HG02884 (cell line): ENCODE measurements around the gene RAD51B.
"Not testable (repeated sequence)": the region's sequence is repeated elsewhere in the genome, so short reads cannot be mapped to it uniquely, and the experiment has no call there.

ENCODE experiments used
- ATAC-seq: cut with Tn5 transposase; IDR thresholded peaks from one replicate; pipeline ENCODE4 v1.9.1; 2021; ENCODE audit warnings: mild to moderate bottlenecking, moderate library complexity; ENCODE audit not compliant: unreplicated experiment

The RAD51B gene

DNA sequence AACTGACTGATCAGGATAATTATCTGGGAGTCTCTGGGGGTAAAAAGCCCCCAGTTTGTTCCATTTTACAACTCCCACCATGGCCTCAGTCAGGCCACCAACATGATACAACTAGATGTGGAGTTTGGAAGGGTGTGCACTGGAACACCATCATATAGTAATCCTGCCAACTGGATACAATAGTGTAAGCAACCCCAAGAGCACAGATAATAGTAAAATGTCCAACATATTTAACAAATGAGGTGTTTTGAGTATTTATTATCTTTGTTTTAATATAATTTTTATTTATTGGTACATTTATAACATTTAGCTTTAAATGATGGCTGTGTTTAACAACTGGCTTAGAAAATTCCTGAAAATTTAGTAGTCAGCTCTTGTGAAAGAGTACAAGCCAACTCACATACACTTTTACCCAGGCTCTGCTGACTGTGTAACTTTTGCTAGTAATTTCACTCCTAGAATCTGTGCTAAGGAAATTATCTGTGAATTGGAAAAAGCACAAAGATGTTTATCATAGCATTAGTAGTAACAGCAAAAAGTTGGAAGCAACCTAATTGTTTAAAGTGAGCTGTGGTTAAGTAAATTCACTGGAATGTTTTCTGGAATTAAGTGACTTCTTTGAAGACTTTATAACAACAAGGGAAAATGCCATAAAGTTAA, 196.8 kb downstream of the RAD51B start:
- no peak for ATAC-seq

DNA sequence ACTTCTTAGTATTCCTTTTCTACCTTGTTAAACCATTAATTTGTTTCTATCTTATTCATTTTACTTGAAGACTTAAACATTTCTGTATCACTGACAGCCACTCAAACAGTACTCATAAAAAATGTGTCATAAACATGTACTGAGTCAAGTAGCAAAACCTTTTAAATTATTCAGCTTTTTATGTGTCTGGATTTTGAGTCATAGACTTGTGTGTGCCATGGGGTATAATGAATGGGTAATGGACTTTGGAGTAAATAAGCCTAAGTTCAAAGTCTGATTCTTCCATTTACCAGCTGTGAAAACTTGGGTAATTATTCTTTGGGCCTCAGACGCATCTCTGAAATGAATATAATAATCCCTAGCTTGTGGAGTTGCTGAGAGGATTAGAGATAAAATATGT, 199.0 kb downstream of the RAD51B start:
- ATAC-seq, result no peak

DNA sequence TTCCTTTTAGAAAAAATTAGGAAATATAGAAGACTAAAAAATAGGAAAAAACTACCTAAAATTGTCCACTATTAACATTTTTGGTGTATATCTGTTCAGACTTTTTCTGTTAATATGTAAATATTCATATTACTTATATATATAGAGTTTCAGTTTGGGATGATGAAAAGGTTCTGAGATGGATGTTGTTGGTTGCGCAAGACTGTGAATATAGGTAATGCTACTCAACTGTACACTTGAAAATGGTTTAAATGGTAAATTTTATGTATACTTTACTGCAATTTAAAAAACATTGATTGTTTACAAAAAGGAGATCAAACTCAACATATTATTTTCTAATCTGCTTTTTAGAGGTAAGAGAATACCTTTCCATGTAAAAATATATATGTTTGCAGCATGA, 200.9 kb downstream of the RAD51B start:
- no peak for ATAC-seq

DNA sequence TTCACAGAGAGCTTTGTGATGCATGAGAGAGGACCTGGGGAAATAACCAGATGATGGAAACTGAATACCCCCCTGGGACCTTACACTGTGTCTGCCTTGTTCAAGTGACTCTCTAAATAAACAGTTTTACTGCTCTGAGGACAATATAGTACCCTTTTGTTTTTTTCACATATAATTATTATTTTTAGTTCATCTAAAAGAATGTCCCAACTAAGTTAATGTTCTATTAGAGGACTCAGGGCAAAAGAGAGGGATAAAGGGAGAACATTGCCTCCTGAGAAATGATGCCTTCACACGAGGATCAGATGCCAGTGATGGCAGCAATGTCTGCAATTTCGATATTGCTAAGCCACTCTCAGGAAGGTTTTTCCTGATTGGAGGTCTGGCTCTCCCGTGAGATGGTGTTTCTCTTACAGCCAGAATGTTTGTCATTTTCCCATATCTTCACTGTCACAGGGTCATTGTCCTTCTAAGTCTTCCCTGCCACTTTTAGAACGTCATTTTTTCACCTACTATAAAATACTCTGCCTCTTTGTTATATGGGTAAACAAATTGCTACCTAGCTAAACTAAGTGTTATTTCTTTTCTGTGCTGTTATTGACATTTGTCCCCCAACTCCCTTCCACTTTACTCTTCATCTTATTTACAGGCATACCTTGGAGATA, 201.6 kb downstream of the RAD51B start:
- ATAC-seq, result no peak

DNA sequence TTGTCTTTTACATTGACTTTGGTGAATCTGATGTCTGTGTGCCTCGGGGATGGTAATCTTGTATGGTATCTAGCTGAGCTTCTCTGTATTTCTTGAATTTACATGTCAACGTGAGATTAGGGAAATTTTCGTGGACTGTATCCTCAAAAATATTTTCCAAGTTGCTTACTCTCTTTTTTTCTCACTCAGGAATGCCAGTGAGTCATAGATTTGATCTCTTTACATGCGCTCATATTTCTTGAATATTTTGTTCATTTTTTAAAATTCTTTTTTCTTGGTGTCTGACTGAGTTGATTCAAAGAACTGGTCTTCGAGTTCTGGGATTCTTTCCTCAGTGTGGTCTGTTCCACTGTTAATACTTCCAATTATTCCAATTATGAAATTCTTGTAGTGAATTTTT, 207.7 kb downstream of the RAD51B start:
- ATAC-seq, result no peak

DNA sequence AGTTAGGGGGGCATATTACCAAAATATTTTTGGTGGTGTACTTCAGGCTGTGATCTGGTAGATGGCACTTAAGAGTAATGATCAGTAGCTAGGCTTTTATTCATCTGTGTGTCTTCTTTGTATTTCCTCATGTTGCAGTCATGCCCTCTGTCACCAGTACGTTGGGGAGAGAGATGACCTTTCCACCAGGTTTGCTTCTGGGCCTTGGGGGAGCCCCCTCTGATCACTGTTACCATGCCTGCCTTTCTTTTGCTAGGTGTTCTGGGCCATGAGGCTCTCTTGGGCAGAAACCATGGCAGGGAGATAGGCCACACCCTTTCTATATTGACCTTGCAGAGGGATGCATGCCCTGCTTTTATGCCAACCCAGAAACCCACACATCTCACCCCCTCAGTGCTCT, 208.5 kb downstream of the RAD51B start:
- ATAC-seq, result no peak

GRCh38 chr14:68031011-68031410, 211.4 kb downstream of the RAD51B start:
- ATAC-seq, result not testable (repeated sequence)

DNA sequence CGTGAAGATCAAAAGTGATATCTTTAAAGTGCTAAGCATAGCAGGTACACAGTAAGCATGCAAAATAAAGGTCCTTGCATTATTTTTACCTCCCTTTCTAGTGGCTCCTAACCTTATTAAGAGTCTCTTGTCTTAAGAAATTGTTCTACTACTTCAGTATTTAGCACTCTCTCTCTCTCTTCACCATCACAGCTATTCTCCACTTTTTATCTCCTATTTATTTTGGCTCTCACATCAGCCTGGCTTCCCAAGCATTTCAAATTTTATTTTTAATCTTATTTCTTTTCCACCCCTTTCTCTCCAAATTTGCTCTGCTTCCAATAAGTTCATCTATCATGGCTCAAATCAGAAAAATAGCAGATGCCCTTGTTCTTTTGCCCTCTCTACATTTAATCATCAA, 212.6 kb downstream of the RAD51B start:
- no peak for ATAC-seq

GRCh38 chr14:68033336-68033932, 213.9 kb downstream of the RAD51B start:
- ATAC-seq, result no peak

- ATAC-seq, result no peak
Measured at GRCh38 chr14:68034896-68035295, 215.3 kb downstream of the RAD51B start.

DNA sequence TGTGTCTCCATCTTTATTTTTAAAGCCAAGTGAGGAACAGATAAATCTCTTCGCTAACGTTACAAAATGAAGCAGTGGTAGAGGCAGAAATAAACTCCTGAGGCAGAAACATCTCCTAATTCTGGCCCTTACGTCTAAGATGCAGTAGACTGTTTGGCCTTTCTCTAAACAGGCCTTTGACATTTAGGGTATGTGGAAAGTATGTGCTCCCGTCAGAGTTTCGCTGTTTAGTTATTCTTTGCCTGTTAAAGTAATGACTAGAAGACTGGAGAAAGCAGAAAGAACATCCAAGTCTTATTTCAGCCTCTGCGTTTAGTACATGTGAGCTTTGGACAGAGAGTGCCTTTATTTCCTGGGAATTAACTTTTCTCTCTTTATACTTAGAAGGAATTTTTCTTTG, 216.6 kb downstream of the RAD51B start:
- no peak for ATAC-seq

- no peak for ATAC-seq
Measured at GRCh38 chr14:68039593-68039992, 220.0 kb downstream of the RAD51B start.

- ATAC-seq, result no peak
Measured at GRCh38 chr14:68040633-68041369, 221.2 kb downstream of the RAD51B start.

- no peak for ATAC-seq
Measured at GRCh38 chr14:68041876-68042354, 222.3 kb downstream of the RAD51B start.

- no peak for ATAC-seq
Measured at GRCh38 chr14:68042586-68043210, 223.1 kb downstream of the RAD51B start.

DNA sequence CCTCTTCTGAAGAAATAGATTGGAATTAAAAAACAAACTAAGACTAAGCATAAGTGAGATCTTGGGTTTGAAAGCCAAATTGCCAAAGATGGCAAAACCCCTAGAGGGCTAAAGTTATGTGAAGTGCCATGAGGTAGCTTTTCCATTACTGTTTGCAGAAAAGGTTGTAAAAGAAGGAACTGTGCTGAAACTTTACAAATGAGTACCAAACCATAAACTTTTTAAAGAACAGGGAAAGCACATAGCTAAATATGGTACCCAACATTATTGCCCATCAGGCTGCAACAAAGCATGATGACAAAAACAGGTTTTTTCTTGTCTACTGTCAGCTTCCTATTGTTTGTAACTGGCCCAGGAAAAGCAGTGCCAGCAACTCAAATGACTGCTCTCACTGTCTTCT, 224.2 kb downstream of the RAD51B start:
- no peak for ATAC-seq

- ATAC-seq, result no peak
Measured at GRCh38 chr14:68047906-68048305, 228.3 kb downstream of the RAD51B start.

DNA sequence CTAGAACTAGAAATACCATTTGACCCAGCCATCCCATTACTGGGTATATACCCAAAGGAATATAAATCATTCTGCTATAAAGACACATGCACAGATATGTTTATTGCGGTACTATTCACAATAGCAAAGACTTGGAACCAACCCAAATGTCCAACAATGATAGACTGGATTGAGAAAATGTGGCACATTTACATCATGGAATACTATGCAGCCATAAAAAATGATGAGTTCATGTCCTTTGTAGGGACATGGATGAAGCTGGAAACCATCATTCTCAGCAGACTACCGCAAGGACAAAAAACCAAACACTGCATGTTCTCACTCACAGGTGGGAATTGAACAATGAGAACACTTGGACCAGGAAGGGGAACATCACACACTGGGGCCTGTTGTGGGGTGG, 229.2 kb downstream of the RAD51B start:
- ATAC-seq, result not testable (repeated sequence)

GRCh38 chr14:68050177-68050576, 230.6 kb downstream of the RAD51B start:
- no peak for ATAC-seq

- ATAC-seq, result no peak
Measured at GRCh38 chr14:68051146-68051545, 231.6 kb downstream of the RAD51B start.

- ATAC-seq, result no peak
Measured at GRCh38 chr14:68060198-68060597, 240.6 kb downstream of the RAD51B start.
